ENCODE measurements around the gene SULF2. TPM values are rescaled to one million over a fixed set of nuclear protein-coding genes. Genes with fewer than 3 reads are reported as not detected.

SULF2 gene
- total RNA-seq, 1 experiment from 2014 or later, result 13.0 TPM

GRCh38 chr20:47667086-47667485, 118.2 kb downstream of the SULF2 start:
- H3K4me3 ChIP-seq (replicated peaks in 1 of 2; ENCODE audit: low read depth in 1 of 2, low read length in 2 of 2), result no peak overlapping the region
- no peak for TF ChIP-seq SIN3A (IDR thresholded peaks at IDR 0.05; ENCODE audit: low read depth)
- TF ChIP-seq ZNF274 (IDR thresholded peaks at IDR 0.05; ENCODE audit: low read depth, low read length), result no peak
- TF ChIP-seq RAD21 (IDR thresholded peaks at IDR 0.05; ENCODE audit: low read depth), result no peak
- TF ChIP-seq POLR2A (IDR thresholded peaks at IDR 0.05; ENCODE audit: borderline replicate concordance, extremely low read depth, insufficient read depth, insufficient read length), result no peak
- no peak for TF ChIP-seq REST (IDR thresholded peaks at IDR 0.05; ENCODE audit: low read depth)
- TF ChIP-seq TCF7L2 (IDR thresholded peaks at IDR 0.05; ENCODE audit: borderline replicate concordance, extremely low read depth, insufficient read depth, insufficient read length), result no peak
- TF ChIP-seq JUND (IDR thresholded peaks at IDR 0.05), result no peak
- no peak for TF ChIP-seq EZH2 (IDR thresholded peaks at IDR 0.05)
- no peak for TF ChIP-seq ELF1 (IDR thresholded peaks at IDR 0.05; ENCODE audit: borderline replicate concordance, low read depth)
- POLR2A ChIA-PET, result no interaction called here
- H3K9ac ChIP-seq (ENCODE audit: low read length), result no peak overlapping the region
- CTCF ChIA-PET, result no interaction called here
- no peak overlapping the region for H3K27ac ChIP-seq (ENCODE audit: low read depth, low read length)
- no peak overlapping the region for H3K4me2 ChIP-seq (ENCODE audit: low read length)
- no peaks in the 10 kb centered on the region for H3K36me3 ChIP-seq (ENCODE audit: control insufficient read depth in 1 of 2, insufficient read depth in 2 of 2, low read length in 2 of 2)
- H3K27me3 ChIP-seq (ENCODE audit: insufficient read depth, low read length), result no peaks in the 10 kb centered on the region
- no peak overlapping the region for H2AFZ ChIP-seq (ENCODE audit: low read depth, low read length, poor library complexity, severe bottlenecking)
- intact Hi-C loops (cut with micrococcal nuclease), result loop anchor here (10.0 kb wide), 1 partner anchor 628 kb away; no protein-coding TSS in a partner anchor
- peaks cover 0 to 2% of the 10 kb centered on the region in 2 experiments; a peak in 1 of 4 replicates for H3K4me1 ChIP-seq (ENCODE audit: control insufficient read depth in 1 of 2, insufficient read depth in 2 of 2, low read length in 2 of 2)
- no peaks in the 10 kb centered on the region for H4K20me1 ChIP-seq (ENCODE audit: insufficient read depth)
- H3K79me2 ChIP-seq (ENCODE audit: insufficient read depth, low read length), result no peaks in the 10 kb centered on the region
- H3K9me3 ChIP-seq (ENCODE audit: control insufficient read depth in 1 of 2, insufficient read depth in 1 of 2, low read depth in 1 of 2, low read length in 2 of 2), result no peaks in the 10 kb centered on the region
- DNase-seq (ENCODE audit: low read depth, low spot score) (no peak), ATAC-seq (no peak)
- RAD21 ChIA-PET (ENCODE audit: low non-redundant PET in 1 of 2, low total read pairs in 2 of 2, uncharacterized antibody in 2 of 2, unreplicated experiment in 2 of 2), result no interaction called here
- BruUV-seq (replicated peaks), result no TSS peak
- H3K9me2 ChIP-seq (ENCODE audit: insufficient read depth), result no peaks in the 10 kb centered on the region
